Stimulated activated CD4-positive, alpha-beta T cell treated with anti-CD3 and anti-CD28 coated beads, Interleukin-12 subunit alpha, Interleukin-12 subunit beta, amount 100 ng/mL, for 24 hours (primary cell): ENCODE measurements around the gene ZNF177.

ENCODE experiments used
- DNase-seq, 2 experiments: peaks; one replicate each; pipeline ENCODE4 v3.0.0-alpha.2; 2020; ENCODE audit warnings: low read depth in 2 of 2

Gene ZNF177

DNA sequence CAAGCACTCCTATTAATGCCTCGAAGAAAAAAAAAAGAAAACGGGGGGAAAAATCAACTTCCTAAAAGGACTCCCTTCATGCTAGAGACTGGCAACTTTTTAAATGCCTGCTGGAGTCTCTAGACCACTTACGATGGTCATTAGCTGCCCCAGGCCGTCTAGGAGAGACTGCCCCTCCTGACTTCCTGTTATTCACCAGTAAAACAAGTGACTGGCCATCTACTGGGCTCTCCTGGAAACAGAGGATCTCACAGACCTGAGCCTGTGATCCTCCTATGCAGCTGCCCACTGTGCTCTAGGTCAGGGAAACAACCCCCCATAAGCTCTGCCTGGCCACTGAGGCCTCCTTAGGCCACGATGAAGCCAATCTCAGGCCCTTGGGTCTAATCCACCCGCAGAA is 65.1 kb downstream of the ZNF177 start:
- DNase-seq, result no peak

DNA sequence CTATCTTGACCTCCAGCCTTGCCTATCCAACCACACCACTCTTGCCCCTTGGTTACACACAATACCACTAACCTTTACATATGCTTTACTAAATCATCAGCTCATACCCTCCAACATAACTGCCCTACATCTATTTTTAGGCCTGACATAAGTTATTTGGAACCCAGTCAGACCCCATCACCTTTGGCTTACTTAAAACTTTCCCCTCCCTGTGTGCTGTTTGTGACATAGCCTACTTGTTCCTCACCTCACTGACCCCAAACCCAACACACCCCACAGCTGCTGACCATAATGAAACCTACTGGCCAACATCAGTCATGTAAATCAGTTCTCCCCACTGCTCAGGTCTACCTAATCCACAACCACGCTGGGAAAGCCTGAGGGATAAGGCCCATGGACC is 67.6 kb downstream of the ZNF177 start:
- no peak for DNase-seq

DNA sequence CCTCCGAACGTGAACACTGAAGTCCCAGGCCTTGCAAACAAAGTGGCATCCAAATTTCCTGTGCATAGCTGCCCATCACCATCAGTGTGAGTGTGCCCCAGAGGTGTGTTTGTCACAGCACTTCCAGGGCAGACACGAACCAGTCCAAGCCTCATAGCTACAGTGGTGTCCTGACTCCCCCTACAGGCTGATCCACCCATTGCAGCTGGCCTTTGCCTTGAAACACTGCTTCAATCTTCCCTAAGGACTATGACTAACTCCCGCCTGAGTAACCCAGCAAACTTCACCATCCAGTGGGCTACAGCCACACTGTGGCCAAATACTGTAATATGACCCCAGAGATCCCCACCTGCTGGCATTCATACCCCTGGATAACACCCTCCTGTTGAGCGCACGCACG is 68.7 kb downstream of the ZNF177 start:
- peak in 1 of 2 experiments; percentile 32 for DNase-seq
